ENCODE measurements around the gene LMNTD1. TPM values are rescaled to one million over a fixed set of nuclear protein-coding genes. Genes with fewer than 3 reads are reported as not detected.

Gene LMNTD1
- total and polyA plus RNA-seq, 10 donors = 0.05 TPM; not detected in 9

DNA sequence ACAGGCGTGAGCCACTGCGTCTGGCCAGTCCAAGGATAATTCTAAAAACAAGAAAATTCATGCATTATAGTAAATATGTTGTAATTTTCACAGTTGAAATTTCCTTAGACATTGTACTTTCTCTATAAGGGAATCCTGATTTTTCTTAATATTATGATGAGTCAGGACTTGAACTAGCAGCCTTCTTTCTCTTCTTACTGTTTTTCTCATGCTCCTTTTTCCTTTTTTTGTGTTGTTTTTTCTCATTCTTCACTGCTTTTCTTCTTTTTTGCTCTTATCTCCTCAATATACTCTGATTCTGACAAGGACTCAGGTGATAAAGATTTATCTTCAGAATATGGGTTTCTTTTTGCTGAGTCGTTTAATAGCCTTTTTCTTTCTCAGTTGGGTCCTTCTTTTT lies 117.7 kb downstream of the LMNTD1 start:
- intact Hi-C loops (cut with DNase I; ENCODE audit: low total_unique reads) = loop anchor here (5.0 kb wide), 1 partner anchor 592 kb away; no protein-coding TSS in a partner anchor
- Histone ChIP-seq H3K4me3 (no peak overlapping the region), H3K36me3 (no peaks in the 10 kb centered on the region), H3K27me3 (replicated peaks in 1 of 7) (no peaks in the 10 kb centered on the region), H3K4me1 (peaks cover 0 to 11% (median 5%) of the 10 kb centered on the region in 6 donors), H3K27ac (no peak overlapping the region), H3K9me3 (no peaks in the 10 kb centered on the region)
- TF ChIP-seq POLR2A (IDR thresholded peaks at IDR 0.05) = no peak
- TF ChIP-seq POLR2AphosphoS5 (IDR thresholded peaks at IDR 0.05) = no peak
- no peak for DNase-seq
- WGBS, 5 donors = 78 to 88% (median 85%) methylated on average over 3 of the region's 3 CpGs

DNA sequence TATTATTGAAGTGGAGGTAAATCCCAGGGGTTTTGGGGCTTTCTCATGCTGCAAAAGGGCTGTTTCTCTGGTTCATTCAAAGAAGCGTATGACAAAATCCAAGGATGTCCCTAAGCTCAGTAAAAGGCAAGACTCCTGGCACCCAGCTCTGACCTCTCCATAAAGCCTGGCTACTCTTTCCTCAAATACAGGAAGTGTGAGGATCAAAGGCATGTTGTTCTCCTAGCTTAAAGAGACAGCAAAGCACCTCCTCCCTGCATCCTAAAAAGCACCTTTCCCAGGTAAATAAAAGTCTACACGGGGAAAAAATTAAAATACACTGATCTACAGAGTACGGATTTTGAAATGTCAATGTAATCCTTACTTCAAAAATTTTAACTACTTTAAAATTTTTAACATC lies 118.6 kb downstream of the LMNTD1 start:
- Histone ChIP-seq H3K27me3 (replicated peaks in 1 of 7) (no peaks in the 10 kb centered on the region), H3K4me3 (no peak overlapping the region), H3K9me3 (no peaks in the 10 kb centered on the region), H3K27ac (no peak overlapping the region), H3K4me1 (peaks cover 0 to 11% (median 5%) of the 10 kb centered on the region in 6 donors), H3K36me3 (no peaks in the 10 kb centered on the region)
- no peak for DNase-seq
- intact Hi-C loops (cut with DNase I; ENCODE audit: low total_unique reads) = loop anchor here (5.0 kb wide), 1 partner anchor 603 kb away; no protein-coding TSS in a partner anchor
- 70 to 83% (median 74%) methylated on average over 3 of the region's 3 CpGs for WGBS, 5 donors
- TF ChIP-seq, protein P1, sequence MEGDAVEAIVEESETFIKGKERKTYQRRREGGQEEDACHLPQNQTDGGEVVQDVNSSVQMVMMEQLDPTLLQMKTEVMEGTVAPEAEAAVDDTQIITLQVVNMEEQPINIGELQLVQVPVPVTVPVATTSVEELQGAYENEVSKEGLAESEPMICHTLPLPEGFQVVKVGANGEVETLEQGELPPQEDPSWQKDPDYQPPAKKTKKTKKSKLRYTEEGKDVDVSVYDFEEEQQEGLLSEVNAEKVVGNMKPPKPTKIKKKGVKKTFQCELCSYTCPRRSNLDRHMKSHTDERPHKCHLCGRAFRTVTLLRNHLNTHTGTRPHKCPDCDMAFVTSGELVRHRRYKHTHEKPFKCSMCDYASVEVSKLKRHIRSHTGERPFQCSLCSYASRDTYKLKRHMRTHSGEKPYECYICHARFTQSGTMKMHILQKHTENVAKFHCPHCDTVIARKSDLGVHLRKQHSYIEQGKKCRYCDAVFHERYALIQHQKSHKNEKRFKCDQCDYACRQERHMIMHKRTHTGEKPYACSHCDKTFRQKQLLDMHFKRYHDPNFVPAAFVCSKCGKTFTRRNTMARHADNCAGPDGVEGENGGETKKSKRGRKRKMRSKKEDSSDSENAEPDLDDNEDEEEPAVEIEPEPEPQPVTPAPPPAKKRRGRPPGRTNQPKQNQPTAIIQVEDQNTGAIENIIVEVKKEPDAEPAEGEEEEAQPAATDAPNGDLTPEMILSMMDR (IDR thresholded peaks at IDR 0.05 in 8 of 11, conservative IDR thresholded peaks at IDR 0.05 in 3 of 11) = no peak
- TF ChIP-seq POLR2AphosphoS5 (IDR thresholded peaks at IDR 0.05) = no peak
- TF ChIP-seq POLR2A (IDR thresholded peaks at IDR 0.05) = no peak

DNA sequence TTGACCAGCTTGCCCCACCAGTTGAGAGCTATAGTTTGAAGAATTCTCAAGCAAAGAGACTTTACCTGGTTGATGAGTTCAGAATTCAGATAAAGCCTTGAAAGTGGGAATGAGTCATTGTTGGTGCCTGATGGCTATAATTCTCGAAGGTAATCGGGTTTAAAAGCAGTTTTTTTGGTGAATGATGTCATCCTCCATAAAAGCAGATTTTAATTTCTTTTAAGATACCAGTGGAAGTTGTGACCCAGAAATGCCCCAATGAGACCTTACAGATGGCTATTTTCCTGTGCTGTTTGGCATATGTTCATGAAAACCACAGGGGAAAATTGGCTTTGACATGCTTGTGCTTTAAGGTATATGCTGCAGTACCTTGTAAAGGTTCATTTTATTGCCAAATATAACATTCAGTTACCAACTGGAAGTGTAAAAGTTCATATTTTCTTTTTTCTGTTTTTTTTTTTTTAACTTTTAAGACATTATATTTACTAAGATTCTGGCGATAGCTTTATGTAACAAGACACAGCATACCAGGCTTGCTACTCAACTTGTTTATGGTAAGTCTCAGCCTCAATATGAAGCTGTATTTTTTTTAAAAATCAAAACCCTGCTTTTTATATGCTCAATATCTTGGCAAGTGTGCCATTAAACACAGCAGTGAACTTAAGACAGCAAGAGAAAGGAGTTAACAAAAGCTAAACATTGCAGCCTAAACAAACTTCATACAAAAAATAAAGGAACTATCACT lies 119.3 kb downstream of the LMNTD1 start:
- intact Hi-C loops (cut with DNase I; ENCODE audit: low total_unique reads) = loop anchor here (5.0 kb wide), 1 partner anchor 604 kb away; no protein-coding TSS in a partner anchor
- TF ChIP-seq POLR2A (IDR thresholded peaks at IDR 0.05) (no peak), POLR2AphosphoS5 (IDR thresholded peaks at IDR 0.05) (no peak)
- TF ChIP-seq, protein P1 (IDR thresholded peaks at IDR 0.05 in 8 of 11, conservative IDR thresholded peaks at IDR 0.05 in 3 of 11) = no peak
- Histone ChIP-seq H3K4me3 (no peak overlapping the region), H3K27ac (no peak overlapping the region), H3K9me3 (no peaks in the 10 kb centered on the region), H3K27me3 (replicated peaks in 1 of 7) (no peaks in the 10 kb centered on the region), H3K4me1 (peaks cover 0 to 11% (median 5%) of the 10 kb centered on the region in 6 donors), H3K36me3 (no peaks in the 10 kb centered on the region)
- DNase-seq = no peak
- WGBS, 5 donors = 44 to 68% (median 65%) methylated on average over 3 of the region's 3 CpGs

DNA sequence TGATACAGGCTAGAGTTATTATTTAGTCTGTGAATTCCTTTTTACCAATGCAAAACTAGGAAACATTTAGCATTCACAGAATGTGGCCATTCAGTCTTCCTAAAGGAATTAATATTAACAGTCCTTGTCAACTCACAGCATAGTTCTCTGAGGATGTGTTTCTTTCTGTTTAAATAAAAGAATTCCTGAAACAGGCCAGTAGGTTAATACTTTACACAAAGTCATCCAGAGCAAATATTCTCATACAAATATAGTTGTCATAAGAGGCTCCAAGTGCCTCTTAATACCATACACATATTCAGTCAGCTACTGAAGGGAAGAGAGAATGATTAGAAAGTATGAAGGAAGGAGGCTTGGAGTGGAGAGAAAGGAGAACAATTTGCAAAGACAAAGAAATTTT lies 120.1 kb downstream of the LMNTD1 start:
- Histone ChIP-seq H3K9me3 (no peaks in the 10 kb centered on the region), H3K4me1 (peaks cover 0 to 11% (median 5%) of the 10 kb centered on the region in 6 donors), H3K27me3 (replicated peaks in 1 of 7) (no peaks in the 10 kb centered on the region), H3K4me3 (no peak overlapping the region), H3K27ac (no peak overlapping the region), H3K36me3 (no peaks in the 10 kb centered on the region)
- TF ChIP-seq POLR2A (IDR thresholded peaks at IDR 0.05) (no peak), POLR2AphosphoS5 (IDR thresholded peaks at IDR 0.05) (no peak)
- TF ChIP-seq, protein P1 (IDR thresholded peaks at IDR 0.05 in 8 of 11, conservative IDR thresholded peaks at IDR 0.05 in 3 of 11) = no peak
- DNase-seq = no peak
- intact Hi-C loops (cut with DNase I; ENCODE audit: low total_unique reads) = loop anchor here (5.0 kb wide), 1 partner anchor 604 kb away; no protein-coding TSS in a partner anchor
